HUES6 (cell line): Measurements from ENCODE around the gene INSIG2.

Experiments used
- H3K27ac ChIP-seq: 2 replicates; pipeline ENCODE4 v1.7.0; 2013; ENCODE audit warnings: low read depth, mild to moderate bottlenecking, low read length, inconsistent platforms
- H3K27me3 ChIP-seq: 2 replicates; pipeline ENCODE4 v1.6.1; 2013; ENCODE audit warnings: low read length; ENCODE audit not compliant: control insufficient read depth, insufficient read depth
- H3K36me3 ChIP-seq: 2 replicates; pipeline ENCODE4 v1.6.1; 2013; ENCODE audit warnings: low read length; ENCODE audit not compliant: control insufficient read depth, insufficient read depth
- H3K4me1 ChIP-seq: 2 replicates; pipeline ENCODE4 v1.6.1; 2013; ENCODE audit warnings: low read length; ENCODE audit not compliant: control insufficient read depth, insufficient read depth
- H3K4me3 ChIP-seq: 2 replicates; pipeline ENCODE4 v1.5.1; 2013; ENCODE audit warnings: low read depth, low read length
- H3K9ac ChIP-seq: one replicate; pipeline ENCODE4 v1.6.1; 2013; ENCODE audit warnings: mild to moderate bottlenecking, low read length
- H3K9me3 ChIP-seq: 2 replicates; pipeline ENCODE4 v1.6.1; 2013; ENCODE audit warnings: low read depth, low read length; ENCODE audit not compliant: control insufficient read depth, insufficient read depth

Gene INSIG2

DNA sequence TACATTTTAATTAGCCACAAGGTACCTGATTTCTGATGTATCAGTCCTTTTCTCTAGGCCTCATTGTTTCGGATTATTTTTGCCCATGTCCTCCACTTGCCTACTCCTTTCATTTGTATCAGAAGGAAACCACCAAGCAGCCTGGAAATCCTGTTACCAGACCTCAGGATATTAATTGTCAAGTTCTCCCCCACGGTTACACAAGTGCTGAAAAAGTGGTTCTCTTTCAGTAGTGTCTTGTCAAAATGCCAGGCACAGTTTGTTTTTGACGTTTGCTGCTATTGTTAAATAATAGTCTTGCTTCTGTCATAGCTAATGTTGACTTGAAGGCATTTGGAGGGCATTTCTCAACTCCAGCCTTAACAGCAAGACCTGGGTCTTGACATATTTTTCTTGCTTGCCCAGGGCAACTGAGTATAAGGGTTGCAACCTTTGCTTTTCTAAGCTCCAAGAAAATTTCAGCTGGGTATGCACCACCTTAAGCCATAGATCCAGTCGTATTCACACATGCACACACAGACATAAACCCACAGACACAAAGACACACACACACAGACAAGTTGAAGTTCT lies 31.0 kb downstream of the INSIG2 start:
- H3K4me3 ChIP-seq, result no peak overlapping the region
- no peaks in the 10 kb centered on the region for H3K9me3 ChIP-seq
- H3K9ac ChIP-seq, result no peak overlapping the region
- H3K4me1 ChIP-seq, result peaks cover 3% of the 10 kb centered on the region; the same call in 1 of the 2 replicates
- H3K27ac ChIP-seq, result no peak overlapping the region
- H3K36me3 ChIP-seq, result no peaks in the 10 kb centered on the region
- no peaks in the 10 kb centered on the region for H3K27me3 ChIP-seq

DNA sequence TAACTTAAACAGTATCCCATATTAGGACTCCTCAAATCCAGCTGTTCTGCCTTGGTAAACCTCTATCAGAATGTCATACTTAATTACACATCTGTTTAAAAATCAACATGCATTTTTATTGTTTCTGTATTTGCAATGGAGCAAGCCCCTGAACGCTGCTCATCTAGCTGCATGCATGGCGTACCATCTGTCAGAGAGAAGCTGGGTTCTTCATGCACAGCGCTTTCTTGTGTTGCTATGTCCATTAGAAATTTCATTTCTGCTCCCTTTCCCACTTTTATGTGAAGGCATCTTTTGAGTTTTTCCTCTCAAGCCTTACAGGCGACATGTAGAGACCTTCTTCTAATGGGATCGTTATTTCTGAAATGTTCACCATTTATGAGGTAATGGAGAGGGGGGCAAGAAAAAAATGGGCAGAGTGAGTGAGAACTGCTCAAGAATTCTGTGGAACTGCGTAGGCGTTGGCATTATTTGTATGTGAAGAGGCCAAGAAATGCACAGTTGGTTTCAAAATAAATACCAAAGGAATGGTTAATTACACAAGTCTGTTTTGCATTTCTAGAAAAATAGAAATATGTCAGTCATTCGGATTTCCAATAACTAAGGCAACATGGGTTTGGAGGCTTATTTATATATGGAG lies 31.6 kb downstream of the INSIG2 start:
- Histone ChIP-seq H3K27ac (no peak overlapping the region), H3K36me3 (no peaks in the 10 kb centered on the region), H3K9ac (no peak overlapping the region), H3K27me3 (no peaks in the 10 kb centered on the region), H3K4me1 (peaks cover 3% of the 10 kb centered on the region; the same call in 1 of the 2 replicates), H3K9me3 (no peaks in the 10 kb centered on the region), H3K4me3 (no peak overlapping the region)

DNA sequence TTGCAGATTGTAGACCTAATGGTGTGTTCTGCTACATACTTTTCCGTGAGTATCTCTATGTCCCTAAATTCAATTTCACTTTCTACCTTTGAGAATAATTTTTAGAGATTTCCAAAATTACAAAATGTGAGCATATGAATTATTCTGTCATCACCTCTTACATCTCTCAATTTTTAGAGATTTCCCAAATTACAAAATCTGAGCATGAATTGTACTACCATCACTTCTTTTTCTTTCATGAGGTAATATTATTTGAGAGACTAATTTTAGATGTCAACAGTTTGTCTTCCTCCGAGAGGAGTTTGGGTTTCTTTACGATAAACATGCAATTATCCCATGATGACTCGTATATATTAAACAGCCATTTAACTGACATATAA lies 32.1 kb downstream of the INSIG2 start:
- H3K9ac ChIP-seq, result no peak overlapping the region
- H3K9me3 ChIP-seq, result no peaks in the 10 kb centered on the region
- H3K4me3 ChIP-seq, result no peak overlapping the region
- H3K27ac ChIP-seq, result no peak overlapping the region
- H3K27me3 ChIP-seq, result no peaks in the 10 kb centered on the region
- no peaks in the 10 kb centered on the region for H3K36me3 ChIP-seq
- peaks cover 3% of the 10 kb centered on the region; the same call in 1 of the 2 replicates for H3K4me1 ChIP-seq

DNA sequence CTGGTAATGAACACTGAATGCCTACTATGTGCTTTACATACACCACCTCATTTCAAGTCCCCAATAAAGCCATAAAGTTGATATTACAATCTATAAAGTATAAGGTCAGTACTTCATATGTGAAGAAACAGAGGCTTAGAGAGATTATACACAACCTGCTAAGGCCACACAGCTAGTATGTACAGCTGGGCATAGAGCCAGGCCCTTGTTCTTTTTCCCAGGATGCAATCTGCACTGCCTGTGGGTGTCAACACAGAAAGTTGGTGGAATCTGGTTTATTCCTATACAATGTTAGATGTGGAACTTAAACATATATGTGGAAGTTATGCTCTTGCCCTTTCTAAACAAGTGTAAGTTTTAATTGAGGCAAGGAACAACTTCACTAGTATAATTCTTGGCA lies 32.8 kb downstream of the INSIG2 start:
- no peaks in the 10 kb centered on the region for H3K9me3 ChIP-seq
- peaks cover 3% of the 10 kb centered on the region; the same call in 1 of the 2 replicates for H3K4me1 ChIP-seq

DNA sequence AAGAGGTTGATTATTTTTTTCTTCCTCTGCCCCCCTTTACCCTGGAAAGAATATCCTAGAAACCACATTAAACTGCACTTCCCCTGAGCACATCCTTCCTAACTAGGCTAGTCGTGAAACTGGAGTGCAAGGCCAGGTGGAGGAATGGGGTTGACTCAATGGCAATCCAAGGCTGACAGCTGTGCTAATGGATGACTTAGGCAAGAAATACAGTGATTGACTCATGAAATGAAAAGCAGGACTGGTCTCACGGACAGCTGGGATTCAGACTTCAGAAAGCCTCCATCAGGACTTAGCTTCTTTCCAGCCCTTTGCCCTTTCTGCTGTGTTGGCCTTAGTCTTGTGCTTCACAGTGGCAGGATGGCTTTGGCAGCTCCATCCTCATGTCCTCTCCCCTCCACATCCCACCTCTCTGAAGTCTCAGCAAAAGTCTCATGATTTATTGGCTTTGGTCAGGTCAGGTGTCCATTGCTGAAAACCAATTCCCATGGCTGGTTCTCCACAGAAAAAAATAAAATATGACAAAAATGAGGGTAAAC lies 33.8 kb downstream of the INSIG2 start:
- no peaks in the 10 kb centered on the region for H3K9me3 ChIP-seq
- H3K9ac ChIP-seq, result no peak overlapping the region
- H3K36me3 ChIP-seq, result no peaks in the 10 kb centered on the region
- H3K4me1 ChIP-seq, result peaks cover 3% of the 10 kb centered on the region; the same call in 1 of the 2 replicates
- H3K4me3 ChIP-seq, result no peak overlapping the region
- no peak overlapping the region for H3K27ac ChIP-seq
- H3K27me3 ChIP-seq, result no peaks in the 10 kb centered on the region

More for the DNA sequence above, 32.8 kb downstream of the INSIG2 start:
- H3K27me3 ChIP-seq, result no peaks in the 10 kb centered on the region
- H3K27ac ChIP-seq, result no peak overlapping the region
- H3K9ac ChIP-seq, result no peak overlapping the region
- no peak overlapping the region for H3K4me3 ChIP-seq
- H3K36me3 ChIP-seq, result no peaks in the 10 kb centered on the region

DNA sequence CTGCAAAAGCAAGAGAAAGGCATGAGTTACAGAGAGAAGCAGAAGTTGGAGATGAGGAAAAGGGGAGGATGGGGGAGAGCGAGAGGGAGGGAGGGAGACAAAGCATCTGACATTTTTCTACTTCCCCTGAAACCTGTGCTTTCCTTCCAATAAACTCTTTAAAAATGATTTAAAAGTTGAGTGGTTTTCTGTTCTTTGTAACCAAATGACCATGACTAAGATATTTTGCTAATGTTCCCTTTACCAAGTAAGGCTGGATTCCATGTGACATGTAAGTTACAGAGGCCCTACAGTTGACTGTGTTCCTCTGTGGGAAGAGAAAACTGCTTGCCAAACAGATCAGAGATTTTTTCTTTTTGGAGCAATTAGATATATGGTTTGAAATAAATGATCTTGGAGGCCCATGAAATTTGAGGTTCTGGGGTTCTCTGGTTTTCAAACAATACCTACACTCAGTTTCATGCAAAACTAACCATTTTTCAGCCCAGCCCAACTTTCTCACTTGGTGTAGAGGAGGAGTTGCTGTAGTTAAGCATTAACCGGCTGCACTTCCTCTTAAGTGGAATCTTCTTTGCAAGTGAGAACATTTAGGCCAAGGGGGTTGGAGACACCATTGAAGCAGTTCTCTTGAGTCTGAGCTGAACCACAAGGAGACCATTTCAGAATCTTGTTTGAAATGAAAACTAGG lies 34.5 kb downstream of the INSIG2 start:
- H3K4me3 ChIP-seq, result no peak overlapping the region
- peaks cover 3% of the 10 kb centered on the region; the same call in 1 of the 2 replicates for H3K4me1 ChIP-seq
- H3K36me3 ChIP-seq, result no peaks in the 10 kb centered on the region
- H3K27ac ChIP-seq, result no peak overlapping the region
- H3K9ac ChIP-seq, result no peak overlapping the region
- no peaks in the 10 kb centered on the region for H3K9me3 ChIP-seq
- no peaks in the 10 kb centered on the region for H3K27me3 ChIP-seq

DNA sequence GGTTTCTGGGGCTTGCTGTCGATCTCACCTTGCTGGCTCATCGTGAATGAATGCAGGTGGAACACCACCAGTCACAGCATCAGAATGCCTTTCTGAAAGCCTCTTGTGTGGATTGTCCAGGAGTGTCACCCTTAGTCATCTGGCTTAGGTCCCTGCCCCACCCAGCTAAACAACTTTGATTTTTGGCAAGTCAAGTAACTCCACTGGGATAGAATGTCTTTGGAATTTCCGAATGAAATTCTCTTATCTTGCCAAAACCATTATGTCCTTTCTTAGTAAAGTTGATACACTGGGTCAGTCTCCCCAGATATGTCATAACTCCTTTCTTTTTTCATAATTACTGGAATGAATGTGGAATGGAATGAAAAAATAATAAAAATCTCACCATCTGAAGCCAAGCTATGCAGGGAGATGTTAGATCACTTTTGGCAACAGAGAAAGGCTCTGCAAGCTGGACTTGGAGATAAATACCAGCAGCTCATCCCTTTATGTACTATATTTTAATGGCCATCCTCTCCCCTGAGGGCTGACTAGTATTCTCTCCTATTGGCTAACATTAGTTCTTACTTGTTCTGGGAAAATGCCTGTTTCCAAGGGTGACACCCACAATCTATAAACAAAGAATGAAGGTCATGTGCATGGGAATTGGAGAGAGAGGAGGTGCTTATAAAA lies 35.4 kb downstream of the INSIG2 start:
- Histone ChIP-seq H3K4me3 (no peak overlapping the region), H3K9ac (no peak overlapping the region), H3K9me3 (no peaks in the 10 kb centered on the region), H3K4me1 (peaks cover 3% of the 10 kb centered on the region; the same call in 1 of the 2 replicates), H3K27me3 (no peaks in the 10 kb centered on the region), H3K36me3 (no peaks in the 10 kb centered on the region), H3K27ac (no peak overlapping the region)

DNA sequence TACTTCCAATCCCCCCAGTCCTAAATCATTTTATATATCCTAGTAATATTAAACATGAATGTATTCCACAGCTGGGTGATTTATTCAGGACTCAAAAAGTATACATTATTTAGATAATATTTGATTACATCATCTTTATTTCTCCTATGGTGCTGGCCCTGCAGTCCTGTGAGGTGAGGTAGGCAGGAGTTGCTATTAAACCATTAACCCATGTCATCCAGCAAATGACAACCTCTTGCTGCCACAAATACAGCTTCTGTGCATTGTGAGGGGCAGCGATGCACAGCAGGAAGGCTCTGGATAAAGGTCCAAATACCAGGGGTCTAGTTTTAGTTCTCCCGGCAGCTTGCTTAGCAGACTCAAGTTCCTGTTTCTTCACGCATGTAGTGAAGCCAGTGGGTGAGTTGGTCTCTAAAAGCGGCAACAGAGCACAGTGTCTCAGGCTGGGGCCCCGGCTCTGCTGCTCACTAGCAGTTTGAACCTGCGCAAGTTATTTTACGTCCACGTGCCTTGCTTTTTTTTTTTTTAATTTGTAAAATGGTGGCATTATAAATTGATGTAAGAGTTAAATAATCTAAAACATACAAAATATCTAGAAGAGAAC lies 36.1 kb downstream of the INSIG2 start:
- H3K36me3 ChIP-seq, result no peaks in the 10 kb centered on the region
- H3K27me3 ChIP-seq, result no peaks in the 10 kb centered on the region
- peaks cover 3% of the 10 kb centered on the region; the same call in 1 of the 2 replicates for H3K4me1 ChIP-seq
- no peak overlapping the region for H3K4me3 ChIP-seq
- no peak overlapping the region for H3K9ac ChIP-seq
- no peak overlapping the region for H3K27ac ChIP-seq
- no peaks in the 10 kb centered on the region for H3K9me3 ChIP-seq

DNA sequence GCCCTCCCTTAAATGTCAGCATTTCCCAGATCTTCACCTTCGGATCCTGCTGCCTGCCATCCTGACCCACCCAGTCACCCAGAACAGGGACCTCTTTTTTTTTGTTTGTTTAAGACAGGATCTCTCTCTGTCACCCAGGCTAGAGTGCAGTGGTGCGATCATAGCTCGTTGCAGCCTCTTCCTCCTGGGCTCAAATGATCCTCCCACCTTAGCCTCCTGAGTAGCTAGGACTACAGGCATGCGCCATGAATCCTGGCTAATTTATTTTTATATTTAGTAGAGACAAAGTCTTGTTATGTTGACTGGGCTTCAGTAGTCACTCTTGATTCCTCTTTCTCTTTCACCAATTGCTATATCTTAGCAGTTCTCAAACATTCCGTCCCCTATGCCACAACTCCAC lies 39.0 kb downstream of the INSIG2 start:
- H3K4me1 ChIP-seq, result peaks cover 3% of the 10 kb centered on the region; the same call in 1 of the 2 replicates
- no peaks in the 10 kb centered on the region for H3K27me3 ChIP-seq
- H3K9me3 ChIP-seq, result no peaks in the 10 kb centered on the region
- H3K4me3 ChIP-seq, result no peak overlapping the region
- no peak overlapping the region for H3K9ac ChIP-seq
- H3K36me3 ChIP-seq, result no peaks in the 10 kb centered on the region
- no peak overlapping the region for H3K27ac ChIP-seq

DNA sequence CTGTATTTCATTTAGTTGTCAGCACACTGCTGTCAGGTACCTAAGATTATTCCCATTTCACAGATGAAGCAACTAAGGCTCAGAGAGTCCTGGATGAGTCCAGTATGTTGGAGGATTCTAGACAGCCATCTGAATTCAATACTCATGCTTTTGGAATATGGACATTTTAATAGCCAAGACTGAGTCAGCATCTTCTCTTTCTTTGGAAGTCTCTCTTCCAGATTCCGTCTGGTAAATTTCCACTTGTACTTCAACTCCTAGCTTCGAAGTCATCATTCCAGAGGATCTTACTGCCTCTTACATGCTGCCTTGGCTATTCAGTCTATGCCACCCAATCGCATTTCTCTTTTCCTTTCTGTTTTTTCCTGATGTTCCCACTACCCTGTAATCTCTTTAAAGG lies 40.6 kb downstream of the INSIG2 start:
- Histone ChIP-seq H3K27me3 (no peaks in the 10 kb centered on the region), H3K27ac (no peak overlapping the region)

More for the DNA sequence above, 40.6 kb downstream of the INSIG2 start:
- H3K9me3 ChIP-seq, result no peaks in the 10 kb centered on the region
- no peaks in the 10 kb centered on the region for H3K36me3 ChIP-seq
- no peaks in the 10 kb centered on the region for H3K4me1 ChIP-seq
- no peak overlapping the region for H3K9ac ChIP-seq
- H3K4me3 ChIP-seq, result no peak overlapping the region
